HG03196 (cell line): ENCODE results near the gene YWHAH.
"Not testable (repeated sequence)": the region's sequence is repeated elsewhere in the genome, so short reads cannot be mapped to it uniquely, and the experiment has no call there.

ENCODE experiments used
- ATAC-seq: cut with Tn5 transposase; IDR thresholded peaks from one replicate; pipeline ENCODE4 v1.9.1; 2021; ENCODE audit not compliant: unreplicated experiment

Gene YWHAH

GRCh38 chr22:31977141-31977841, 33.0 kb downstream of the YWHAH start:
- ATAC-seq = no peak

- no peak for ATAC-seq
Observed at GRCh38 chr22:31977939-31978338, 33.6 kb downstream of the YWHAH start.

- ATAC-seq = no peak
Observed at GRCh38 chr22:31980628-31981027, 36.3 kb downstream of the YWHAH start.

- not testable (repeated sequence) for ATAC-seq
Observed at GRCh38 chr22:31981976-31982375, 37.6 kb downstream of the YWHAH start.

- ATAC-seq = no peak
Observed at GRCh38 chr22:31983911-31984656, 39.7 kb downstream of the YWHAH start.

- no peak for ATAC-seq
Observed at GRCh38 chr22:31987218-31987617, 42.9 kb downstream of the YWHAH start.

- ATAC-seq = no peak
Observed at GRCh38 chr22:31991102-31991839, 46.9 kb downstream of the YWHAH start.

- ATAC-seq = no peak
Observed at GRCh38 chr22:31995046-31995445, 50.7 kb downstream of the YWHAH start.

GRCh38 chr22:31995807-31996206, 51.5 kb downstream of the YWHAH start:
- no peak for ATAC-seq

- no peak for ATAC-seq
Observed at GRCh38 chr22:31998784-31999385, 54.5 kb downstream of the YWHAH start.

GRCh38 chr22:32000181-32000580, 55.8 kb downstream of the YWHAH start:
- no peak for ATAC-seq

- no peak for ATAC-seq
Observed at GRCh38 chr22:32005453-32005852, 61.1 kb downstream of the YWHAH start.
